ENCODE measurements around the gene FBXO42.
A peak's percentile ranks its signal among the peaks of the same experiment; 100 is the strongest.

The FBXO42 gene

GRCh38 chr1:16209847-16210407, 142.4 kb downstream of the FBXO42 start:
- Histone ChIP-seq H3K9ac (no peak overlapping the region), H3K4me1 (ENCODE audit: low read depth, poor library complexity, severe bottlenecking) (peaks cover 6% of the 10 kb centered on the region)

GRCh38 chr1:16209132-16209846, 143.0 kb downstream of the FBXO42 start:
- Histone ChIP-seq H3K79me2 (ENCODE audit: insufficient read depth, low read depth) (no peaks in the 10 kb centered on the region), H3K27me3 (ENCODE audit: insufficient read depth, low read depth) (no peaks in the 10 kb centered on the region), H3K4me2 (no peak overlapping the region), H3K36me3 (ENCODE audit: insufficient read depth) (no peaks in the 10 kb centered on the region), H3K4me3 (IDR thresholded peaks at IDR 0.05; ENCODE audit: insufficient read depth, low read depth, low read length) (no peak overlapping the region), H3K27ac (no peak overlapping the region), H4K20me1 (ENCODE audit: insufficient read depth) (no peaks in the 10 kb centered on the region), H2AFZ (ENCODE audit: low read depth) (no peak overlapping the region), H3K4me1 (ENCODE audit: low read depth, poor library complexity, severe bottlenecking) (peaks cover 6% of the 10 kb centered on the region), H3K9ac (no peak overlapping the region)
- TF ChIP-seq CTCF (conservative IDR thresholded peaks at IDR 0.05; ENCODE audit: low read depth, low read length), result no peak

More at GRCh38 chr1:16209847-16210407, 142.4 kb downstream of the FBXO42 start:
- Histone ChIP-seq H2AFZ (ENCODE audit: low read depth) (no peak overlapping the region), H3K79me2 (ENCODE audit: insufficient read depth, low read depth) (no peaks in the 10 kb centered on the region), H3K4me2 (no peak overlapping the region), H3K27me3 (ENCODE audit: insufficient read depth, low read depth) (no peaks in the 10 kb centered on the region), H4K20me1 (ENCODE audit: insufficient read depth) (no peaks in the 10 kb centered on the region), H3K36me3 (ENCODE audit: insufficient read depth) (no peaks in the 10 kb centered on the region), H3K27ac (no peak overlapping the region), H3K4me3 (IDR thresholded peaks at IDR 0.05; ENCODE audit: insufficient read depth, low read depth, low read length) (no peak overlapping the region)
- TF ChIP-seq CTCF (conservative IDR thresholded peaks at IDR 0.05; ENCODE audit: low read depth, low read length), result no peak

- Histone ChIP-seq H3K4me2 (no peak overlapping the region), H3K27ac (no peak overlapping the region), H3K36me3 (ENCODE audit: insufficient read depth) (no peaks in the 10 kb centered on the region), H3K4me3 (IDR thresholded peaks at IDR 0.05; ENCODE audit: insufficient read depth, low read depth, low read length) (no peak overlapping the region), H4K20me1 (ENCODE audit: insufficient read depth) (no peaks in the 10 kb centered on the region), H3K4me1 (ENCODE audit: low read depth, poor library complexity, severe bottlenecking) (peaks cover 6% of the 10 kb centered on the region), H3K9ac (no peak overlapping the region), H3K27me3 (ENCODE audit: insufficient read depth, low read depth) (no peaks in the 10 kb centered on the region), H3K79me2 (ENCODE audit: insufficient read depth, low read depth) (no peaks in the 10 kb centered on the region), H2AFZ (ENCODE audit: low read depth) (no peak overlapping the region)
- no peak for TF ChIP-seq CTCF (conservative IDR thresholded peaks at IDR 0.05; ENCODE audit: low read depth, low read length)
Observed at GRCh38 chr1:16208270-16208987, 143.9 kb downstream of the FBXO42 start.

- no peak for TF ChIP-seq CTCF (conservative IDR thresholded peaks at IDR 0.05; ENCODE audit: low read depth, low read length)
- Histone ChIP-seq H3K4me3 (IDR thresholded peaks at IDR 0.05; ENCODE audit: insufficient read depth, low read depth, low read length) (no peak overlapping the region), H3K4me1 (ENCODE audit: low read depth, poor library complexity, severe bottlenecking) (peaks cover 6% of the 10 kb centered on the region), H3K36me3 (ENCODE audit: insufficient read depth) (no peaks in the 10 kb centered on the region), H2AFZ (ENCODE audit: low read depth) (peak overlapping the region; percentile 59), H3K79me2 (ENCODE audit: insufficient read depth, low read depth) (no peaks in the 10 kb centered on the region), H4K20me1 (ENCODE audit: insufficient read depth) (no peaks in the 10 kb centered on the region), H3K4me2 (peak overlapping the region; percentile 56), H3K27me3 (ENCODE audit: insufficient read depth, low read depth) (no peaks in the 10 kb centered on the region), H3K9ac (peak overlapping the region; percentile 90), H3K27ac (peak overlapping the region; percentile 91)
Observed at GRCh38 chr1:16207318-16208269, 144.7 kb downstream of the FBXO42 start.

All from KMS-11 (cell line).